ENCODE results near the gene R3HCC1L. TPM values are rescaled to one million over a fixed set of nuclear protein-coding genes. Genes with fewer than 3 reads are reported as not detected.

R3HCC1L gene
- total and polyA plus RNA-seq, 9 of the 15 experiments (the other 6 are each of a cell fraction or from before 2014, with no cell fraction given): 9.1 to 17.8 (median 12.6) TPM

- TF ChIP-seq MNT (conservative IDR thresholded peaks at IDR 0.05): peak; percentile 45 to 76; a peak in 3 of 4 replicates
- TF ChIP-seq FOXA3 (CRISPR knock-in tag; conservative IDR thresholded peaks at IDR 0.05 in 1 of 2, IDR thresholded peaks at IDR 0.05 in 1 of 2): no peak
- TF ChIP-seq POLR3G (IDR thresholded peaks at IDR 0.05; ENCODE audit: extremely low read depth, insufficient read length, insufficient replicate concordance): no peak
- TF ChIP-seq SMAD2 (IDR thresholded peaks at IDR 0.05; ENCODE audit: low read depth, low read length): no peak
- no peak for TF ChIP-seq SREBF1 (IDR thresholded peaks at IDR 0.05; ENCODE audit: borderline replicate concordance, low read depth, low read length)
- no peak for TF ChIP-seq ELF4 (CRISPR knock-in tag; IDR thresholded peaks at IDR 0.05)
- no peak for TF ChIP-seq PPARD (CRISPR knock-in tag; IDR thresholded peaks at IDR 0.05)
- no peak for TF ChIP-seq CREBBP (IDR thresholded peaks at IDR 0.05; ENCODE audit: low read depth, low read length)
- TF ChIP-seq SPI1 (IDR thresholded peaks at IDR 0.05; ENCODE audit: borderline replicate concordance, low read depth, low read length): 0 out of 2 replicates have a peak, but pooled peaks have one; percentile 3
- no peak for TF ChIP-seq BCLAF1 (IDR thresholded peaks at IDR 0.05; ENCODE audit: borderline replicate concordance in 1 of 2, control insufficient read depth in 1 of 2, low read depth in 2 of 2, low read length in 1 of 2)
- TF ChIP-seq CAMTA2 (CRISPR knock-in tag; conservative IDR thresholded peaks at IDR 0.05): no peak
- TF ChIP-seq ADNP (tag; IDR thresholded peaks at IDR 0.05): no peak
- TF ChIP-seq KDM5B (IDR thresholded peaks at IDR 0.05; ENCODE audit: insufficient replicate concordance, low read depth, low read length): peak; percentile 72
- no peak for TF ChIP-seq ZNF184 (CRISPR knock-in tag; IDR thresholded peaks at IDR 0.05)
- no peak for TF ChIP-seq TAF7 (tag; IDR thresholded peaks at IDR 0.05)
- no peak for TF ChIP-seq POLR3A (IDR thresholded peaks at IDR 0.05; ENCODE audit: borderline replicate concordance, extremely low read depth, insufficient read depth, insufficient read length)
- TF ChIP-seq NR2C1 (IDR thresholded peaks at IDR 0.05): peak; percentile 87
- TF ChIP-seq NR2C1 (tag; IDR thresholded peaks at IDR 0.05): peak; percentile 90
- no peak for TF ChIP-seq IRF2 (CRISPR knock-in tag; IDR thresholded peaks at IDR 0.05)
- peak; percentile 23 to 68; a peak in 2 of 4 replicates for TF ChIP-seq MAZ (CRISPR knock-in tag; conservative IDR thresholded peaks at IDR 0.05 in 1 of 2, IDR thresholded peaks at IDR 0.05 in 1 of 2)
- no peak for TF ChIP-seq BRCA1 (IDR thresholded peaks at IDR 0.05)
- TF ChIP-seq BRCA1 (CRISPR knock-in tag; IDR thresholded peaks at IDR 0.05): no peak
- TF ChIP-seq KLF1 (tag; IDR thresholded peaks at IDR 0.05): peak; percentile 59; the same call in 1 of the 2 replicates
Measured at GRCh38 chr10:98134431-98135221, at the start of gene R3HCC1L (continued).
